HG03442 (cell line): ENCODE data around the gene SIM1.
A peak's percentile ranks its signal among the peaks of the same experiment; 100 is the strongest.

Experiments used
- ATAC-seq: cut with Tn5 transposase; IDR thresholded peaks from one replicate; pipeline ENCODE4 v1.9.1; 2021; ENCODE audit warnings: mild to moderate bottlenecking, moderate library complexity; ENCODE audit not compliant: unreplicated experiment

SIM1 gene, protein sequence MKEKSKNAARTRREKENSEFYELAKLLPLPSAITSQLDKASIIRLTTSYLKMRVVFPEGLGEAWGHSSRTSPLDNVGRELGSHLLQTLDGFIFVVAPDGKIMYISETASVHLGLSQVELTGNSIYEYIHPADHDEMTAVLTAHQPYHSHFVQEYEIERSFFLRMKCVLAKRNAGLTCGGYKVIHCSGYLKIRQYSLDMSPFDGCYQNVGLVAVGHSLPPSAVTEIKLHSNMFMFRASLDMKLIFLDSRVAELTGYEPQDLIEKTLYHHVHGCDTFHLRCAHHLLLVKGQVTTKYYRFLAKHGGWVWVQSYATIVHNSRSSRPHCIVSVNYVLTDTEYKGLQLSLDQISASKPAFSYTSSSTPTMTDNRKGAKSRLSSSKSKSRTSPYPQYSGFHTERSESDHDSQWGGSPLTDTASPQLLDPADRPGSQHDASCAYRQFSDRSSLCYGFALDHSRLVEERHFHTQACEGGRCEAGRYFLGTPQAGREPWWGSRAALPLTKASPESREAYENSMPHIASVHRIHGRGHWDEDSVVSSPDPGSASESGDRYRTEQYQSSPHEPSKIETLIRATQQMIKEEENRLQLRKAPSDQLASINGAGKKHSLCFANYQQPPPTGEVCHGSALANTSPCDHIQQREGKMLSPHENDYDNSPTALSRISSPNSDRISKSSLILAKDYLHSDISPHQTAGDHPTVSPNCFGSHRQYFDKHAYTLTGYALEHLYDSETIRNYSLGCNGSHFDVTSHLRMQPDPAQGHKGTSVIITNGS

DNA sequence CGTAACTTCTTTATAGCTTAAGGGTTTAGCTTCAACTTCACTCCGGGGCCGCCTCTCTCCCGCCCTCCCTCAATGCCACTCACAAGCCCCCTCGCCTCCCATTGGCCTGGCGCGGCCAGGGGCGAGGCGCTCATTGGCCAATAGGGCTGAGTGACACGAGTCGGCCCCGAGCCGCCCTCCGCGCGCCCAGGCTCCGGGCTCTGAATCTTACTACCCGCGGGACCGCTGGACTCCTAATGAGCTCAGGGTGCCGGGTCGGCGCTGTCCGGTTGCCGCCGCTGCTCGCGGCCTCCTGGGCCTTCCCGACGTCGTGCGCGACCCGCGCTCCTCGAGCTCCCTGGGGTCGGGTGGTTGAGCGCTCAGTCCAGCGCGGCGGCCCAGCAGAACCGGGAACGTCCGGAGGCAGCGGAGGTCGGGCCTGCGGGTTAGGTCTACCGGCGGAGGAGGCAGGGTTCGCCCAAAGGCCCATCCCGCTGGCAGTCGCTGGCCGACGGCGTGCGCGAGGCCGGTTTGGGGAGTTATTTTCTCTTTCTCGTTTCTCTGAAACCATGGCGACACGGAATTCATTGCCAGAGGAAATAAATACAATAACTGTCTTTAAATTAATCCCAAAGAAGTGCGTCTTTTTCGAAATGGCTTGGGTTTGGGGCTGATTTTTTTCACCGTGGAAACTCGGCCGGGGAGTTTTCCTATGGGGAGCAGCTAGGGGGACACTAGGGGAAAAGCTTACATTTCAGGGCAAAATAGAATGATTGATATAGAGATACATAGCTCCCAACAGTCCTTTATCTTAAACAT lies at the start of gene SIM1:
Gene SIM1 (minus strand): TSS at position 19 of the 798 bp plus-strand sequence. CDS start 1,453 bp downstream, outside the sequence.
- no peak for ATAC-seq

DNA sequence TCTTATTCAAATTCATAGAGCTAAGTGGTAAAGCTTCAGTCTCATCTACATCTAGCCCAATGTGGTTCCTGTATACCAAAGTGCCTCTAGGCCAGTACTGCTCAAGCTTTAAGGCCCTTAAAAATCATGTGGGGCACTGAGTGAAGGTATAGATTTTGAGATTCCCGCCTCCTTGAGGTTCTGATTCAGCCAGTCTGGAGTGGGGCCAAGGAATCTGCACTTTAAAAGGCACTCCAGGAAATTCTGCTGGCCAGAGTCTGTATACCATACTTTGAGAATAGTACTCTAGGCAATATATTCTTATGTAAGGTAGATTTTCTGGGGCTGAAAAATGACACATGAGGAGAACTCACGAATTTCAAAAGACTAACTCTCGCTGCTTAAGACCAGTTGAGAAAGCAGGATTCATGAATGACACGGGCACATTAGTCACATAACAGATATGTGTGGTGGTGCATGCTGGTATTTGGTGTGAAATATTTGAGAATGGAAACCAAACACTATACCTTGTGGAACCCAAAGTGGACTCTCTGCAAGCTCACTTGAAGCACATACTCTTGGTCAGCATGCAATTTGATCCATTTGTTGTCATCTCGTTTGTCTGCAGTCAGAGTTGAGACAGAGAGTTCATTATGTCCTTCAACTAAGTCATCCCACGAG lies 47.6 kb upstream of the SIM1 start:
- ATAC-seq = no peak

DNA sequence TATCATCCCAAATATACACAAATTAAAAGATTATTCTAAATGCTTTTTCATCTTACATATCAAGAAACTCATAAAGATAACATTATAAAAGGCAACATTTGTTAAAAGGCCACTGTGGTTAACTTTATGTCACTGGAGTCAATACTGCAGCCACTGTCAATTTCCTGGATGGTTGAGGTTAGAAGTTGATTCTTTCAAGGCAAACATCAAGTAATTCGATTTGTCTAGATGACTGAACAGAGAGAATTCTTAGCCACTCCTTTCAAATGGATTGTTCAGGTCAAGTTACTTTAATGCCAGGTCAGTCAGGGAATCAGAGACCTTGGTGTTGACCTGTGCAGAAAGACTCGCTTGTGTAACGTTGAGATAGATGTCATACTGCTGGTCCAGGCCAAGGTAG lies 44.4 kb upstream of the SIM1 start:
- ATAC-seq = no peak

DNA sequence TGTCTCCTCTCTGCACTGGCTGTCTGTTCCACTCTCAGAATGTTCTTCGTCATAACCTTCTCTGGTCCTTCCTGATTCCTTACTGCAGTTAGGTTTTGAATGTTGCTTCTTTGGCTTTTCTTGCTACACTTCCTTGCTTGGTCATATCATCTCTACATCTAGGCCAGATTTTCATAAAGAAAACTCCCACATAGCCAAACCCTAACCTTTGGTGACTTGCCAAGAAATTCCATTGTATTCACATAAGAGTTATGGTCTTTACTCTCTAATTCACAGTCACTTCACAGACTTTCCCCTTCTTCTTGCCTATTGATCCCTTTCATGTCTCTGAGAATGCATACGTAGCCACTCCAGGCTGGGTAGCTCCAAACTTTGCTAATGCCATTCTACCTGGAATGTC lies 41.9 kb upstream of the SIM1 start:
- ATAC-seq = no peak

DNA sequence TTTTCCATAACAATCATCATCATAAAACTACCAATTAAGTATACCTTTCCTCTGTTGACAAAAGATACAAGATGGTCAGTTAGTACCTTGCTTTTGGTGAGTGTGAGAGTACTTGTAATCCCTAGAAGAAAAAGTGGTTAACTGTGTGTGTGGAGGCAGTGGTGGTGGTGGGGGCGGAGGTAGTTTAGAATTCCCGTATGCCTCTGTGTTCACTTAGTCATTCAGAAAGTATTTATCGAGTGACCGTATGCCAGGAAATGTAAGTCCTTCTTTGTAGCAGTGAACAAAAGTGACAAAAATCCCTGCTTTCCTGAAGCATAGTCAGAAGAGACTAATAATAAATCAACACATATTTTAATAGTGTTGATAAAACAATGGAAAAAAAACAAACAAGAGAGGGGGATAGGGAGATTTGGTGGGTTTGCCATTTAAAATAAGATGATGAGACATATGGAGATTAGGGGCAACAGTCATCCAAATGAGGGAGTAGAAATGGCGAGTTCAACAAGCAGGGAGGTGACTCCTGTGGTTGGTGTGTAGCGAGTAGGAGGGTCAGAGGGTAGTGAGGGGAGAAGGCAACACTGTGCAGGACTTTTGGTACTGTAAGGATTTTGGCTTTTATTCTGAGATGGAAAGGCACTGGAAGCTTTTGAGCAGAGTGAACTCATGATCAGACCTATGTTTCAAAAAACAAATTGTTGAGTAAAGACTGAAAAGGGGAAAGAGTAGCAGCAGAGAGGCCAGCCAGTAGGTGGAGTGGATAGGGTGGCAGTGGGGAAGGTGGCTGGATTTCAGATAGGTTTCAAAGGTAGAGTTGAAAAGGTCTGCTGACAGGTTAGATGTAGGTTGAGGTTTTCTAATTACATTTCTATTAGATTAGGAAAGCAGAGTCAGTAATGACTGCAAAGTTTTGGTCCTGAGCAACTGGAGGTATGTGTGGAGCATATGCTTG lies 40.3 kb upstream of the SIM1 start:
- ATAC-seq = peak; percentile 65

DNA sequence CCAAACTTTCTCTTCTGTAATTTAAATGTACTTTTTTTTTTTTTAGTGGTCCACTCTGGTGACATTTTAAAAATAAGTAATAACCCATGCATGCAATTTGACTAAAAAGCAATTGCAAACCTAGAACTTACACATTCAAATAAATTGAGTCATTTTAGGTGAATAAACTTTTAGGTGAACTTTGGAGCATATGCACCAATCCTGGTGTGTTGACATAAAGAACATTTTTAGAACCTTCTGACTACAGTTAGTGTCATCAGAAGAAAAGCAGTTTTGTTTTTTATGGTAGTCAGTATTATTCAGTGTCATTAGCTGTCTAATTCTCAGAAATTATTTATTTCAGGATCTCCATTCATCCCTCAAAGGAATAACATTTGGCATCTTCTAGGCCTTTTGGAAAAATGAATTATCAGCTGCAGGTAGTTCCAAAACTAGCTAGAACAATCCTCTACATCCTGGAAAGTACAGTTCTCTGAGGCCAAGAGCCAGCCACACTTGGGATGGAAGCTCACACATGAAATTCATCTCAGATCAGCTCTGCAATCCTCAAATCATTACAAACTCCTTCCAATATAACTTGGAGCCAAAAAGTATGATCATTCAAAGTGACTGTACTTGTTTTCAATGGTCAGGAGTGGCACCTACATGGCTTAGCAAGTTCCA lies 38.5 kb upstream of the SIM1 start:
- no peak for ATAC-seq

DNA sequence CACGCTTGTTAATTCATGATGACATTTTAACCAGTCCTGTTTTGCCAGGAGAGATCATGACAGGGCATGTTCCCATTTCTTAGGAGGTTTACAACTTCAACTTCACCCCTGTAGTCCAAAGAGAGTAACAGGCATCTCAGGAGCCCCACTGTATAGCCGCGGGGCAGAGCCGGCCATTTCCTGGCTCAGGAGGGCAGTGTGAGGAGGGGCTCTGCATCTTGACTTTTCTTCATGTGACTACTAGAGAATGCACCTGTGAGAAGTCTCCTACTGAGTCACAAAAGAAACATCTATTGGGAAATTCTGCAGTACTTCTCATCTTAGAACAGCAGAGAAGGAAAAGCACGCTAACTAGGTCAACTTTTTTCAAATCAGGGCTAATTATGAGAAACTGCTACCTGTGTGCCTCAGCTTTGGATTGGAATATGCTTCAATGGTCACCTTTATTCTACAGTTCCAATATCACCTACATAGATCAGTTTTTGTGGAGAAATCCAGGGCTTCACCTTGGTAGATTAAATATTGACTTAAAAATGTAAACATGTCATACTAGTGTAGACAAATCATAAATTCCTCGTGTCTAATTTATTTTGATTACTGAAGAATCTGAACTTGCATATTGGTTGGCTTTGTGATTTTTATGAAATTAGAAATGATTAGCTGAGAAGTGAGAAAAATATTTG lies 28.6 kb upstream of the SIM1 start:
- no peak for ATAC-seq

DNA sequence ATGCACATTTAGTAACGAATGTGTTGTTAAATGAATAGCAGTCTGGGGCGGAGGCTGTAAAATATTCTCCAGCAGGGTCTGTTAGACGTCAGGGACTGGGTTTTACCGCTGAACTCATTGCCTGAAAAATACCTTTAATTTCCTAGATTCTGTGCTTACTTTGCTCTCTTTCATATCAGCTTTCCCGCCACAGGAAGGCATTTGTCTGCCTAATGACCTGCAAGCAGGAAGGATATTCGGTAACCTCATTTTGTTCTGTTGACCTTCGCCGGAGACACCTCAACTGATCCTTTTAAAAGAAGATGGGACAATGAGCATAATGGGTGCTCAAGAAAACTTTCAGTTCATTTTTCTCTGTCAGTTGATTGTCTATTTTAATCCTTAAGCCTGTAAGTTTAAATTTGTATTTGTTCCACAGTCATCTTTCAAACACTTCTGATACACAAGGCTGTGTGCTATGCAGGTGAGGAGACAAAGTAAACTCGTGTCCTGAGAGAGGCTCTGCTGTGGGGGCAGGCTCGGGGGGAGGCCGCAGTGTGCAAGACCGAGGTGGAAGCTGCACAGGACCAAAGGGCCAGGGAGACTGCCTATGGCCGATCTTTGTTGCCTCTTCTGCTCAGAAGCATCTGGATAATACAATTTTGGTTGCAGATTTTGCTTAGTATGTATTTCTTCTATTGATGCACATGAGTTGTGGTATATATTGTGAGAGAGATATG lies 27.4 kb upstream of the SIM1 start:
- ATAC-seq = no peak

DNA sequence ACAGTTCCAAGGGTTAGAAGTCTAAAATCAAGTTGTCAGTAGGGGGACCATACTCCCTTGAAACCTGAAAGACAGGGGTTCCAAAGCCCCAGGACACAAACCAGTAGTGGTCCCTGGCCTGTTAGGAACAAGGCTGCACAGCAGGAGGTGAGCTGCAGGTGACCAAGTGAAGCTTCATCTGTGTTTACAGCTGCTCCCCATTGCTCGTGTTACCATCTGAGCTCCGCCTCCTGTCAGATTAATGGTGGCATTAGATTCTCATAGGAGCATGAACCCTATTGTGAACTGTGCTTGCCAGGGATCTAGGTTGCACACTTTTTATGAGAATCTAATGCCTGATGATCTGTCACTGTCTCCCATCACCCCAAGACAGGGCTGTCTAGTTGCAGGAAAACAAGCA lies 25.3 kb upstream of the SIM1 start:
- no peak for ATAC-seq

DNA sequence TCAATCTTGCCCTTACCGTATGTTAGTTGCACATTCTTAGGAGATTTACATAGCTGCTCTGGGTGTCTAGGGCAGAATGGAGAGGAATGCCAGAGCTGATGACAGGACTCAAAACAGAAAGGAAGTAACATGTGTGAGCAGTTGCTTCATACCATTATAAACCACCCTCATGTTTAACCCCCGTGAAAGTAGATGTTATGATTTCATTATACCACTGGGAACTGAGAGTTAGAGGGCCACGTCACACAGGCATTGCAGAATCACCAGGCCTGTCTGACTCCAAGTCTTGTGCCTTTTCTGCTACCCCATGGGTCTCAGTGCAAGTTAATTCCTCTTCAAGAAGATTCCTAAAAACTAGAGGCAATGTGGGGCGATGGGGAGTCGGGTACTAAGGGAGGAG lies 23.5 kb upstream of the SIM1 start:
- ATAC-seq = peak; percentile 39

DNA sequence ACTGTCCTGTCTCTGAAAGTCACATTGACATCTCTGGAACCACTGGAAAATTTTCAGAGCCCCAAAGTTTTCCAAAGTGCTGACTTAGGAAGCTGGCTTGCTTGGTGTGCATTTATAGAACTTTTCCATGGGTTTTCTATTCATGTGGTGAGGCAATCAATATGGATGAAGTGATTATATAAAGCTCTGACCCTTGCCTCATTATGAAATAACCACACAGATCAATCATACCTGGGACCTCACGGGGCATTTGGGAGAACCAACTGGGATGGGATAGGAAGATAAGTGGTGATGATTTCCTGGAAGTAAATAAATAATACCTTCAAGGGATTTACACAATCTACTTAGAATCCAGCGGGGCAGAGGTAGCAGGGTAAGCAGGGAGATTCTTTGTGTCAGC lies 22.9 kb upstream of the SIM1 start:
- no peak for ATAC-seq

DNA sequence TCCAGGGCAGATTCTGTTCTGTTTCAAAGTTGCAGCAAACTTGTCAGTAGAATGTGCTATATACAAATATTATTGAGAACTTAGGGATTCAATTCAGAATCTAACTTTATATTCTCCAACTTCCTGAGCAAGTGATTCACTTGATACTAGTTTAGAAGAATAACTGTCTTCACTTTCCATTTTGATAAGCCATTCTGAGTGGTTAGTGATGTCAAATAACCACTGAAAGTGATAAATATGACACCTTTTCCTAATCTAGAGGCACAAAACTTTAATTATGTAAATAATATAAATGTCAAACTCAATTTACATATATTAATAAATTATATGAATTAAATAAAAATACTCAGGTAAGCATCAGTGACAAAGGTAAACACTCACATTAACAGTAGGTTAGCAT lies 20.5 kb upstream of the SIM1 start:
- no peak for ATAC-seq

DNA sequence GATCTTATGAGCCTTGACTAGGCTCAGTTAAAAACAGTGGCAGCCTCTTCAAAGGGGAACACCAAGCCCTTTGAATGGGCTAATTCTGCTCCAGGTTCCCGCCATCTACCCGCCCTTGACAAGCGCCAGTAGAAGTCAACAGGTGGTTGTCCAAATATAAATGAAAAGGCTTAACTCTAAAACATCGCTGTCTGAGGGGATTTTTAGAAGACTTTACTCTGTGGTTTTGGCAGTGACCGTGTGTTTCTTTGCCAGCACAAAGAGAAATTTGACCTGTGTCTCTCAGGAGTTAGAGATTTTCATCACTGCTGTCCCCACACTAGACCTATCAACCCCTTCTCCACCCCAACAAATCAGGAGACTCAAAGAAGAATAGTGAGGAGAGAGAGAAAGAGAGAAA lies 19.8 kb upstream of the SIM1 start:
- ATAC-seq = peak; percentile 42

DNA sequence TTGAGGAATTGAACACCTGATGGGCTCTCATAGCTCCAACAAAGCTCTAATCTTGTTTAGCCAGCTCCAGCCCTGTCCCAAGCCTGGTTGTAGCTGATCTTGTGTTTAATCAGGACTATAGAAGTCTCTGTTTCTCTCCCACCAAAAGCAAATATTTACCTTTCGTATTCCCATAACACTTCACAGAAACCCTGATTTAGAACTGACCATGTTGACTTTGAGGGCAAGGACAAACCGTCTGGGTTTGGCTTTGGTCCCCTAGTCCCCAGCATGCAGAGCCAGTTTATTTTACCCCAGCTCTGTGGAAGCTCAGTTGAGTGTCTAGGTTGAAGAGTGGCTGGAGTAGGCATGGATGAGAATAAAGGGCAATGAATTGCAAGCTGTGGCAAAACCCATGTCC lies 18.0 kb upstream of the SIM1 start:
- ATAC-seq = no peak

DNA sequence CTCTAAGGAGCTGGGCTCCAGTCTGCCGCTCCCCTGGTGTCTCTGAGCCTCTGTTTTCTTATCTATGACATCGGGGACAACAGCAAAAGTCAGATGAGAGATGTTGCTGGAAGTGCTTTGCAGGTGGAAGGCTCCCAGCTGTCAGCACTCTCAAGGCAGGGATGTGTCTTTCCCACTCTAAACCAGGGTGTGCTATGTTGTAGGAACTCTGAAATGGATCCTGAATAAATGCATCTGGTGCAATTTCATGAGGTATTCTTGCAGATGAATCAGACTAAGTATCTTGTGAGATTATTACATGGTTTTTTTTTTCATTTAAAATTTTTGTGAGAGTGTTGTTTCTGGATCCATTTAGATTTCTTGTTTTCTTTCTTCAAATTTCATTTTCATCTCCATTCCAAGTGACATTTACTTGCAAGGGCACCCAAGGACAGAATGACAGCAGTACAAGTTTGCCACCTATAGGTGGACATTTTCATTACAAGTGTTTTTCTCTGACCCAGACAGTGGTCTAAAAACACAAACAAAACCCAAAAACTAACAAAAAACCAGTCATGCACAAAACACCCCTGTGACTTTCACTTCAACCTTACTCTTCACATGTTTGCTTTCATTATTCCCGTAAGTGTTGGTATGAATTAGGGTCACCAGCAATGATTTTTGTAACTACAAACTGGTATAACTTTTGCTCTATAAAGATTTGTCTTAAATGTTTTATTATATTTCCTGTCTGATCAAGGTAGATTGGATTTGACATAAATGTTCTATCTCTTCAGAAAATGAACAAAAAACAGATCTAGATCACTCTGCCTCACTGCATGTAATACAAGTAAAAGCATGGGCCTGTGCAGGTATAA lies 14.7 kb upstream of the SIM1 start:
- ATAC-seq = peak; percentile 34

DNA sequence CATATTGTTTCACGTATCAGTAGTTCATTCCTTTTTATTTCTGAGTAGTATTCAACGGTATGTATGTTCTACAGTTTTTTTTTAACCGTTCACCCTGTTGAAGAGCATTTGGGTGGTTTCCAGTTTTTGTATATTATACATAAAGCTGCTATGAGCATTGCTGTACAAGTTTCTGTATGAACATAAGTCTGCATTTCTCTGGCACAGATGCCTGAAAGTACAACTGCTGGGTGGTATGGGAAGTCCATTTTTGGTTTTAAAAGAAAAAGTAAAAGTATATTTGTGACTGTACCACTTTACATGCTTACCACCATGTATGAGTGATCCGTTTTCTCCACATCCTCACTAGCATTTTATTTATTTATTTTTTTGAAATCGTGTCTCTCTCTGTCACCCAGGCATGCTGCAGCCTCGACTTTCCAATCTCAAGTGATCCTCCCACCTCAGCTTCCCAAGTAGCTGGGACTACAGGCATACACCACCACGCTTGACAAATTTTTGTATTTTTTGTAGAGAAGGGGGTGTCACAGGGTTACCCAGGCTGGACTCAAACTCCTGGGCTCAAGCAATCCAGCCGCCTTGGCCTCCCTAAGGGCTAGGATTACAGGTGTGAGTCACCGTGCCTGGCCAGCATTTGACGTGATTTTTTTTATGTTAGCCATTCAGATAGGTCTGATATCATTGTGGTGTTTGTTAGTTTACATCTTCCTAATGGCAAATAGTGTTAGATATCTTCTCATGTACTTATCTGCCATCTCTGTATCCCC lies 11.0 kb upstream of the SIM1 start:
- ATAC-seq = peak; percentile 78
